ENCODE data around the gene PTH2. TPM values are rescaled to one million over a fixed set of nuclear protein-coding genes. Genes with fewer than 3 reads are reported as not detected.

PTH2 gene
- total and polyA plus RNA-seq, 2 donors (not counting 3 experiments of a cell fraction or from before 2014, with no cell fraction given) = not detected

DNA sequence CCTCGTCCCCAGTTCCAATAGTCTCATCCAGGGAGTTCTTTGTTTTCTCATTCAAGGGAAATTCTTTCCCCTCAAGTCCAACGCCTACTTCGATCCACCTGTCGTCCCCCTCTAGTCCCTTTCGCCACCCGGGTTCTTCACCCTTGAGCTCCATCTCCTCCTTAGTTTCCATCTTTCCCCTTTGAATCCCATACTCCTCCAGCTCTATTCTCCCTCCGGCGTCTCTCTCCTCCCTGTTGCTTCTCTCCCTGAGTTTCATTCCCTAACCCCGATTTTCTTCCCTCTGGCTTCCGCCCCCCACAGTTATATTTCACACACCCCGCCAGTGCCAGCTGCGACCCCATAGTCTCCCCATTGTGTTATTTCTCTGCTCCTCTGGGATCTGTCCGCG is 18.7 kb upstream of the PTH2 start:
- dilution Hi-C loops (cut with MboI; ENCODE audit: extremely low pct_ligation_motif_present, low sequenced_read_pairs) = no loop called here

More for the DNA sequence above, 18.7 kb upstream of the PTH2 start:
- Histone ChIP-seq H3K4me3 (replicated peaks in 1 of 3; ENCODE audit: insufficient read depth in 1 of 3, low read depth in 1 of 3, low read length in 3 of 3) (no peak overlapping the region), H3K4me2 (ENCODE audit: insufficient read depth, low read length) (no peak overlapping the region), H3K27me3 (ENCODE audit: control insufficient read depth in 2 of 2, insufficient read depth in 2 of 2, low read length in 2 of 2) (peaks cover 43 to 51% of the 10 kb centered on the region in 2 experiments), H3K4me1 (ENCODE audit: control insufficient read depth, extremely low read depth, insufficient read depth, low read length) (no peaks in the 10 kb centered on the region), H3K27ac (ENCODE audit: insufficient read depth, low read depth, low read length) (no peak overlapping the region), H4K20me1 (replicated peaks; ENCODE audit: control insufficient read depth, extremely low read depth, insufficient read depth, low read length) (no peaks in the 10 kb centered on the region), H3K79me2 (ENCODE audit: control insufficient read depth, insufficient read depth, low read length) (no peaks in the 10 kb centered on the region), H3K9me3 (replicated peaks; ENCODE audit: control insufficient read depth, insufficient read depth, low read length) (no peaks in the 10 kb centered on the region), H2AFZ (ENCODE audit: low read depth, low read length) (no peak overlapping the region), H3K36me3 (ENCODE audit: control insufficient read depth in 2 of 2, extremely low read depth in 1 of 2, insufficient read depth in 2 of 2, low read length in 2 of 2) (no peaks in the 10 kb centered on the region), H3K9ac (replicated peaks; ENCODE audit: extremely low read depth, insufficient read depth, low read length) (no peak overlapping the region), H3K9me1 (replicated peaks; ENCODE audit: control insufficient read depth, extremely low read depth, insufficient read depth, low read length) (no peaks in the 10 kb centered on the region)
- BruUV-seq (replicated peaks) = no TSS peak
- FAIRE-seq (no peak), DNase-seq (ENCODE audit: low read depth, low spot score) (no peak)
- TF ChIP-seq EZH2 (IDR thresholded peaks at IDR 0.05; ENCODE audit: borderline replicate concordance, low read depth, low read length, severe bottlenecking) (peak; percentile 41), FOS (IDR thresholded peaks at IDR 0.05; ENCODE audit: borderline replicate concordance, insufficient read depth, low read length) (no peak)
- TF ChIP-seq, protein P1, sequence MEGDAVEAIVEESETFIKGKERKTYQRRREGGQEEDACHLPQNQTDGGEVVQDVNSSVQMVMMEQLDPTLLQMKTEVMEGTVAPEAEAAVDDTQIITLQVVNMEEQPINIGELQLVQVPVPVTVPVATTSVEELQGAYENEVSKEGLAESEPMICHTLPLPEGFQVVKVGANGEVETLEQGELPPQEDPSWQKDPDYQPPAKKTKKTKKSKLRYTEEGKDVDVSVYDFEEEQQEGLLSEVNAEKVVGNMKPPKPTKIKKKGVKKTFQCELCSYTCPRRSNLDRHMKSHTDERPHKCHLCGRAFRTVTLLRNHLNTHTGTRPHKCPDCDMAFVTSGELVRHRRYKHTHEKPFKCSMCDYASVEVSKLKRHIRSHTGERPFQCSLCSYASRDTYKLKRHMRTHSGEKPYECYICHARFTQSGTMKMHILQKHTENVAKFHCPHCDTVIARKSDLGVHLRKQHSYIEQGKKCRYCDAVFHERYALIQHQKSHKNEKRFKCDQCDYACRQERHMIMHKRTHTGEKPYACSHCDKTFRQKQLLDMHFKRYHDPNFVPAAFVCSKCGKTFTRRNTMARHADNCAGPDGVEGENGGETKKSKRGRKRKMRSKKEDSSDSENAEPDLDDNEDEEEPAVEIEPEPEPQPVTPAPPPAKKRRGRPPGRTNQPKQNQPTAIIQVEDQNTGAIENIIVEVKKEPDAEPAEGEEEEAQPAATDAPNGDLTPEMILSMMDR (IDR thresholded peaks at IDR 0.05; ENCODE audit: extremely low read depth in 1 of 2, insufficient read depth in 1 of 2, low read depth in 1 of 2, low read length in 2 of 2) = no peak
- TF ChIP-seq, protein P2, sequence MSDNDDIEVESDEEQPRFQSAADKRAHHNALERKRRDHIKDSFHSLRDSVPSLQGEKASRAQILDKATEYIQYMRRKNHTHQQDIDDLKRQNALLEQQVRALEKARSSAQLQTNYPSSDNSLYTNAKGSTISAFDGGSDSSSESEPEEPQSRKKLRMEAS (IDR thresholded peaks at IDR 0.05; ENCODE audit: insufficient read depth, insufficient read length) = no peak
- POLR2A ChIA-PET = no interaction called here
- CTCF ChIA-PET = interaction anchor here (1.0 to 2.8 kb wide), 4 partner anchors 16 to 63 kb away, joined by 3 to 11 read pairs (median 7); partner anchors contain the start of gene GFY
- intact Hi-C loops (cut with micrococcal nuclease) = no loop called here
